CD4-positive, alpha-beta T cell (primary cell): Measurements from ENCODE around the gene PLCD3. TPM values are rescaled to one million over a fixed set of nuclear protein-coding genes. Genes with fewer than 3 reads are reported as not detected.

ENCODE experiments used
- ATAC-seq: fragments of 200-7000 bp; cut with Tn5 transposase; one replicate; pipeline ENCODE4 v1.10.0; 2022; ENCODE audit warnings: mild to moderate bottlenecking; ENCODE audit not compliant: poor library complexity
- CTCF ChIA-PET: fragments of 350-600 bp; sonication (Branson Sonifier 250); formaldehyde crosslinking; loops from one replicate; lab custom pipeline; 2021; ENCODE audit warnings: antibody characterized with exemption, inconsistent platforms; lab: Charles Lee
- POLR2A ChIA-PET: fragments of 350-600 bp; sonication (Branson Sonifier 250); formaldehyde crosslinking; loops from one replicate; lab custom pipeline; 2021; ENCODE audit warnings: antibody characterized with exemption, inconsistent platforms; lab: Charles Lee
- DNase-seq, 14 experiments: peaks; one replicate each; pipeline ENCODE4 v3.0.0-alpha.2; 2013 to 2020; ENCODE audit warnings: mixed read lengths in 2 of 14
- H3K27ac ChIP-seq, 2 donors: one replicate each; pipeline versions ENCODE4 v1.5.1 to v1.7.0; 2013; ENCODE audit warnings: low read length in 2 of 2, low read depth in 1 of 2, mild to moderate bottlenecking in 1 of 2
- H3K27me3 ChIP-seq, 2 experiments: 1 replicate in 1 of 2; 2 replicates in 1 of 2; pipeline versions ENCODE4 v1.6.1 to v1.7.0; 2013; ENCODE audit warnings: low read length in 2 of 2, control low read depth in 1 of 2, mild to moderate bottlenecking in 1 of 2, moderate library complexity in 1 of 2; ENCODE audit not compliant: insufficient read depth in 2 of 2, control insufficient read depth in 1 of 2
- H3K36me3 ChIP-seq: one replicate; pipeline ENCODE4 v1.6.1; 2013; ENCODE audit warnings: low read length, control low read depth; ENCODE audit not compliant: insufficient read depth
- H3K4me1 ChIP-seq: one replicate; pipeline ENCODE4 v1.6.1; 2013; ENCODE audit warnings: low read length, control low read depth; ENCODE audit not compliant: insufficient read depth
- H3K4me3 ChIP-seq: one replicate; pipeline ENCODE4 v1.5.1; 2013; ENCODE audit warnings: mild to moderate bottlenecking, low read length, moderate library complexity
- H3K9me3 ChIP-seq, 2 experiments: 1 replicate in 1 of 2; 2 replicates in 1 of 2; pipeline versions ENCODE4 v1.6.1 to v1.7.0; 2013; ENCODE audit warnings: low read length in 2 of 2, mild to moderate bottlenecking in 2 of 2, control low read depth in 1 of 2, moderate library complexity in 1 of 2; ENCODE audit not compliant: control insufficient read depth in 1 of 2, insufficient read depth in 1 of 2
- H3K27ac Mint-ChIP-seq: one replicate; pipeline ENCODE4 v1.8.0; 2020; ENCODE audit warnings: mixed read lengths
- H3K27me3 Mint-ChIP-seq: one replicate; pipeline ENCODE4 v1.8.0; 2021; ENCODE audit warnings: mixed read lengths
- H3K36me3 Mint-ChIP-seq: one replicate; pipeline ENCODE4 v1.8.0; 2021; ENCODE audit warnings: low read depth, mixed read lengths
- H3K4me1 Mint-ChIP-seq: one replicate; pipeline ENCODE4 v1.8.0; 2021; ENCODE audit warnings: low read depth, mixed read lengths
- H3K4me3 Mint-ChIP-seq: one replicate; pipeline ENCODE4 v1.8.0; 2020; ENCODE audit warnings: mild to moderate bottlenecking, mixed read lengths
- H3K9me3 Mint-ChIP-seq: one replicate; pipeline ENCODE4 v1.8.0; 2020; ENCODE audit warnings: mixed read lengths
- CTCF ChIP-seq: fragments of 200-600 bp; IDR thresholded peaks from one replicate; pipeline ENCODE4 v1.8.0; 2022; ENCODE audit warnings: antibody characterized with exemption, mild to moderate bottlenecking
- intact Hi-C, 2 experiments: fragments of 100-400 bp; cut with DNase I in 1 of 2; cut with micrococcal nuclease in 1 of 2; formaldehyde crosslinking; loops; one replicate each; pipeline versions ENCODE4 v1.15.1 to v1.9.0; 2023 to 2025; cut with DNase I, micrococcal nuclease
- total RNA-seq, 174 experiments: library from RNA in 2 of 174; stranded (reverse) in 2 of 174; gene quantifications; one replicate each; pipeline ENCODE4 v1.2.3 and lab custom pipeline; 2021 to 2026

The PLCD3 gene
- total RNA-seq, 2 experiments from 2014 or later: 1.8 to 2.4 TPM

GRCh38 chr17:45160447-45161287 lies 28.4 kb upstream of the PLCD3 start:
- Mint-ChIP-seq H3K4me3 (peak overlapping the region; percentile 93), H3K27me3 (no peaks in the 10 kb centered on the region), H3K9me3 (no peaks in the 10 kb centered on the region), H3K36me3 (peaks cover 27% of the 10 kb centered on the region), H3K27ac (peak overlapping the region; percentile 94), H3K4me1 (peaks cover 40% of the 10 kb centered on the region)
- Histone ChIP-seq H3K27me3 (no peaks in the 10 kb centered on the region), H3K9me3 (no peaks in the 10 kb centered on the region), H3K27ac (peak overlapping the region; percentile 98 to 99), H3K36me3 (no peaks in the 10 kb centered on the region), H3K4me1 (peaks cover 26% of the 10 kb centered on the region), H3K4me3 (peak overlapping the region; percentile 97)
- ChIA-PET POLR2A (interaction anchor here (1.0 to 5.6 kb wide), 20 partner anchors 11 to 974 kb away, joined by 3 to 630 read pairs (median 11); partner anchors contain the start of genes ACBD4, FMNL1, HEXIM1 and MAP3K14), CTCF (interaction anchor here (1.4 to 6.8 kb wide), 5 partner anchors 10 to 58 kb away, joined by 3 to 108 read pairs (median 16); partner anchors contain the start of genes ACBD4 and HEXIM1)
- intact Hi-C loops: loop anchor here (1.0 to 5.0 kb wide), 6 partner anchors 8 to 157 kb away; partner anchors contain the start of genes HEXIM1 (in 2 of the 2), ACBD4 (in 1 of the 2), MAP3K14 (in 1 of the 2) and NMT1 (in 1 of the 2)
- ATAC-seq: peak; percentile 21
- TF ChIP-seq CTCF: no peak
- DNase-seq: peak; percentile 39 to 77 (median 58)

GRCh38 chr17:45156242-45156641 lies 23.9 kb upstream of the PLCD3 start:
- Histone ChIP-seq H3K9me3 (no peaks in the 10 kb centered on the region), H3K4me3 (no peak overlapping the region), H3K27me3 (no peaks in the 10 kb centered on the region), H3K4me1 (peaks cover 37% of the 10 kb centered on the region), H3K27ac (no peak overlapping the region), H3K36me3 (peaks cover 3% of the 10 kb centered on the region)
- H3K36me3 Mint-ChIP-seq: peaks cover 23% of the 10 kb centered on the region
- DNase-seq (no peak), ATAC-seq (no peak)
- H3K4me1 Mint-ChIP-seq: peaks cover 43% of the 10 kb centered on the region
- no peaks in the 10 kb centered on the region for H3K9me3 Mint-ChIP-seq
- intact Hi-C loops: no loop called here
- no peak for TF ChIP-seq CTCF
- no peak overlapping the region for H3K4me3 Mint-ChIP-seq
- H3K27ac Mint-ChIP-seq: no peak overlapping the region
- ChIA-PET CTCF (interaction anchor here (2.1 kb wide), 1 partner anchor 21 kb away, joined by 22 read pairs; the partner anchor contains the start of gene ACBD4), POLR2A (interaction anchor here (0.9 to 1.2 kb wide), 2 partner anchors 21 to 32 kb away, joined by 3 to 4 read pairs; partner anchors contain the start of gene ACBD4)
- no peaks in the 10 kb centered on the region for H3K27me3 Mint-ChIP-seq

- Mint-ChIP-seq H3K4me3 (no peak overlapping the region), H3K27me3 (no peaks in the 10 kb centered on the region)
- H3K4me3 ChIP-seq: no peak overlapping the region
Measured at GRCh38 chr17:45155483-45155882, 23.2 kb upstream of the PLCD3 start.

More at GRCh38 chr17:45155483-45155882, 23.2 kb upstream of the PLCD3 start:
- Histone ChIP-seq H3K27ac (no peak overlapping the region), H3K4me1 (peaks cover 40% of the 10 kb centered on the region), H3K9me3 (no peaks in the 10 kb centered on the region), H3K27me3 (no peaks in the 10 kb centered on the region), H3K36me3 (peaks cover 3% of the 10 kb centered on the region)
- no peak for ATAC-seq
- DNase-seq: no peak
- ChIA-PET POLR2A (interaction anchor here (0.9 to 1.2 kb wide), 2 partner anchors 17 to 20 kb away, joined by 3 to 4 read pairs; partner anchors contain the start of gene ACBD4), CTCF (interaction anchor here (0.6 to 2.1 kb wide), 4 partner anchors 20 to 80 kb away, joined by 3 to 22 read pairs (median 5); partner anchors contain the start of gene ACBD4)
- intact Hi-C loops: no loop called here
- Mint-ChIP-seq H3K9me3 (no peaks in the 10 kb centered on the region), H3K4me1 (peaks cover 48% of the 10 kb centered on the region), H3K36me3 (peaks cover 20% of the 10 kb centered on the region), H3K27ac (peak overlapping the region; percentile 51)
- no peak for TF ChIP-seq CTCF
